HG03097 (cell line): ENCODE measurements around the gene RIN2.
"Not testable (repeated sequence)": the region's sequence is repeated elsewhere in the genome, so short reads cannot be mapped to it uniquely, and the experiment has no call there.

Source experiments
- ATAC-seq: cut with Tn5 transposase; IDR thresholded peaks from one replicate; pipeline ENCODE4 v1.9.1; 2021; ENCODE audit not compliant: unreplicated experiment, low FRiP score

RIN2 gene

GRCh38 chr20:19735446-19735845 lies 22.6 kb upstream of the RIN2 start:
- no peak for ATAC-seq

DNA sequence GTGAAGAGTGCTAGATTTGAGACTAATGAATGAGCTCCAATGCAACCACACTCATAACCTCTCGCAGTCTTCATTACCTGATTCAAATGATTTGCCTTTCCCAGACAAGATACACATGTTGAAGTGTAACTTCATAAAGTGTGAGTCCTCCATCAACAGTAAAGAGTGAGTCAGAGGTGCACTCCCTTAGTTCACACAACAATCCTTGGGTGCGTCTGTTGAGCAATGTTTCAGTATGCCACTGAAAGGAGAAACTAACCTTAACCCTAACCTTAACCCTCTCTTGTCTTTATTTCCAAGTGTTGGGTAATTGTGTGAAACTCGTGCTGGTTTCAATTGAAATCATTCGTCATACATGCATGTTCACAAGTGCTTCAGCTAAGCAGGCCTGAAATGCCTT lies 21.0 kb upstream of the RIN2 start:
- no peak for ATAC-seq

GRCh38 chr20:19738951-19739350 lies 19.1 kb upstream of the RIN2 start:
- no peak for ATAC-seq

DNA sequence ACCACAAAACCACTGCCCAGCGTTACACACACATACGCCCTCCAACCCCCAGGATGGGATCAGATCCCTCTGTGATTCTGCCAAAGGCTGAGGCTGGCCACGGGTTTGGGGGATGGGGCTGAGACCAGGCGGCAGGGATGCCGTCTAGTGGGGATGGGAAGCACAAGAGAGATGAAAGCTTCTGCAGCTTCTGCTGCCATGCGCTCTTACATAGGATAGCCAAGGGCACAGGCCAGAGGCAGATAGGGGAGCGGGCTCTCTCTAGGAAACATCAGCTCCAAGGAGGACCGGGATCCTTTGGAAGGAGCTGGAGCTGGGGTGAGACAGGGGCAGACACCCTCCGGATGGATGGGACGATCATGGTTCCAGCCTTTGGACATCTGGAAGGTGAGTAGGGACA lies 18.7 kb upstream of the RIN2 start:
- no peak for ATAC-seq

- ATAC-seq = no peak
Measured at GRCh38 chr20:19740512-19740911, 17.5 kb upstream of the RIN2 start.

GRCh38 chr20:19741924-19742323 lies 16.1 kb upstream of the RIN2 start:
- ATAC-seq = no peak

DNA sequence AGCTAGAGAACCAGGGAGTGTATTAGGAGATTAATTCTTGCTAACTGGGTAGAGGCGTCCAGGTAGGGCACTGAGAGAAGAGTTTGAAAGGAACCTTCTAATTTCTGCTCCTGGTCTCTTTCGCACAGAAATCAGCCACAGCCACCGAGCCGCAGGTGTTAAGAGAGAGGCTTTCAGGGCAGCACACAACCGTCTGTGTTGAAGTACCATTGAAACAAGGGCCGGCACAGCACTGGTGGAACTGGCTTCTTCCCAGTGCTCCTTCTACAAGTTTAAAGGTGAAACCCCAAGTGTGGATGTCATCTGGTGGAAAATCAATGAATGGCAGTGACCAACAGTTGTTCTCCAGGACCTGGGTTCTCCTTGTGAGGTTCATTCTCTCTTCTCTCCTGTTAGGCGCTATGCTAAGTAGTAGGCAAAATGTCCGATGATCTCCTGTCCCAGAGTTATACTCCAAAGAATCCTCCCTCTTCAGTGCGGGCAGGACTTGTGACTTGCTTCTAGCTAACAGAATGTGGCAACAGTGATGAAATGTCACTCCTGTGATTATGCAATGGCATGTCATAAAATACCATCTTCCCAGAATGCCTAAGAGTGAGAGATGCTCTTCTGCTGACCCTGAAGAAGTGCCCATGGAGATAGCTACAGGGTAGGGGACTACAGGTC lies 15.0 kb upstream of the RIN2 start:
- ATAC-seq = no peak

DNA sequence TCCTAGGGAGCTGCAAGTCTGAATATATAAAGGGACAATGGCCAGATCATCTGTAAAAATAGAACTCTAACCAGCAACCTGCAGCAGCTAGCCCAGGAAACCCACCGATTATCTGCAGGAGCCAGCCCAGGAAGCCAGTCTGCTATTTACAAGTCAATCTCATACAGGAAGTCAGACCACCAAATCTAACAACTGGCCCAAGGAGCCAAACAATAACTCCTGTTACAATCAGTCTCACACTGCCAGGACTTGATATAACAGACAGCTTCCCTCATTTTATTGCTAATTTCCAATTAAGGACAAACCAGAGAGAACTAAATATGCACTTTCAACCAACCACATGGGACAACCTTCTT lies 14.4 kb upstream of the RIN2 start:
- ATAC-seq = no peak

DNA sequence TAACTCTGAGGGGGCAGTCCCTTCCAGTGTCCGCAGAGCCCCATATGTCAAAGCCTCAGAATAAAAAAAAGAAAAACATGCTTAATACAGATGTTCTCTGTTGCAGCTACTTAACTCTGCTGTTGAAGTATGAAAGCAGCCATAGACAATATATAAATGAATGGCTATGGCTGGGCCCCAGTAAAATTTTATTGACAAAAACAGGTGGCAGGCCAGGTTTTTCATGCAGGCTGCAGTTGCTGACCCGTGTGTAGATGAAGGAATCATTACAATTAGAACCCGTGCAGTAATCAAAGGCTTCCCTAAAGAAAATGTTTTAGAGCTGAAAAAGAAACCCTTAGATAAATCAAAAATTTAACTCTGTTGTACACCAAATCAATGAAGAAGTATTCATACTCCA lies 13.0 kb upstream of the RIN2 start:
- no peak for ATAC-seq

- no peak for ATAC-seq
Measured at GRCh38 chr20:19745584-19745983, 12.5 kb upstream of the RIN2 start.

DNA sequence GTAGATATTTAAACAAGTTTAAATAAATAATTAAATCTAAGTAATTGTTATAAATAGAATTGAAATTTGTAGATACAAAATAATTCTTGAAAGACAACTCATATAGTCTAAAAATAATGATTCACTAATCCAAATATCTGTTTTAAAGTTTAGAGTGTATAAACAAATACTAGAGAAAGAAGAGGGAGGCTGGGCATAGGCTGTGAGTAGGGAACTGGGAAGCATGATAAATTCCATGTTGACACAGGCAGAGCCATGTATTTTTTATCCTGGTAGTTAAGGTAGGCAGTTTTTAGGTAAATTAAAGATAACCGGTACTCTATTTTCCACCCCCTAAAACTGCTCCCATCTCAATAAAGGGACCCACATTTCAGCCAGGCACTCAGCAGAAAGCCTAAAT lies 11.7 kb upstream of the RIN2 start:
- no peak for ATAC-seq

DNA sequence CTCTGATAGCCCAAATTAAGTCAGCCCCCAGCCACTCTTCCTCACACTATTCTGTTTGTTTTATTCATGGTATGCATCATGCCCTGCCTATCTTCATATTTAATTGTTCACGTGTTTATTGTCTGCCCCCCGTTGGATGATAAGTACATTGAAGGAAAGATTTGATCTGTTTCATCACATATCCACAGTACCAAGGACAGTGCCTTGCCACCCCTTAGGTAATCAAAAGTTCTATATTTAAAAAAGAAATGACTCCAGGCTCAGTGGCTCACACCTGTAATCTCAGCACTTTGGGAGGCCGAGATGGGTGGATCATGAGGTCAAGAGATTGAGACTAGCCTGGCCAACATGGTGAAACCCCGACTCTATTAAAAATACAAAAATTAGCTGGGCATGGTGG lies 10.2 kb upstream of the RIN2 start:
- no peak for ATAC-seq

DNA sequence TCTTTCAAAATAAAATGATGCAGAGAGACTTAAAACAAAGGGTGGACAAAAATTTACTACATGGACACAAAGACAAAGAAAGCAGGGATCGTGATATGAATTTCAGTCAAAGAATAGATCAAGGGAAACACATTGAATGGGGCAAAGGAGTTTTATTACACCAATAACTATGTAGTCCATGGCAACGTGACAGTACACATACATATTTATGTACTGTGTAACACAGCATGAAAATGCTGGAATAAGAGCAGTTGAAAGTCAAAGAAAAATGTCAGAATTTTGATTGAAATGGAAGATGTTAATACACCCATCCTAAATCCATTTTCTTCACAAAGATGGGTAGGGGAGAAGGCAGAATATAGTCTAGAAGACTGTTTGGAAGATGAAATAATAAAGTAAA lies 9.4 kb upstream of the RIN2 start:
- no peak for ATAC-seq

DNA sequence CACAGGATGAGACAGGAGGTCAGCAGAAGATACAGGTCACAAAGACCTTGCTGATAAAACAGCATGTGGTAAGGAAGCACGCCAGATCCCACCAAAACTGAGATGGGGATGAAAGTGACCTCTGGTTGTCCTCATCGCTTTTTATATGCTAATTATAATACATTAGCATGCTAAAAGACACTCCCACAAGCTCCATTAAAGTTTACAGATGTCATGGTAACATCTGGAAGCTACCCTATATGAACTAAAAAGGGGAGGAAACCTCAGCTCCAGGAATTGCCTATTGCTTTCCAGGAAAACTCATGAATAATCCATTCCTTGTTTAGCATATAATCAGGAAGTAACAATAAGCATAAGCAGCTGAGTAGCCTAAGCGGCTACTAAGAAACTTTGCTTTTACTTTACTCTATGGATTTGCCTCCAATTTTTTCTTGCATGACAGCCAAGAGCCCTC lies 8.4 kb upstream of the RIN2 start:
- ATAC-seq = no peak

- no peak for ATAC-seq
Measured at GRCh38 chr20:19750101-19750606, 7.9 kb upstream of the RIN2 start.

GRCh38 chr20:19750907-19751636 lies 7.0 kb upstream of the RIN2 start:
- ATAC-seq = no peak

- not testable (repeated sequence) for ATAC-seq
Measured at GRCh38 chr20:19754201-19754600, 3.9 kb upstream of the RIN2 start.

GRCh38 chr20:19756761-19757486 lies 1.1 kb upstream of the RIN2 start:
- no peak for ATAC-seq

DNA sequence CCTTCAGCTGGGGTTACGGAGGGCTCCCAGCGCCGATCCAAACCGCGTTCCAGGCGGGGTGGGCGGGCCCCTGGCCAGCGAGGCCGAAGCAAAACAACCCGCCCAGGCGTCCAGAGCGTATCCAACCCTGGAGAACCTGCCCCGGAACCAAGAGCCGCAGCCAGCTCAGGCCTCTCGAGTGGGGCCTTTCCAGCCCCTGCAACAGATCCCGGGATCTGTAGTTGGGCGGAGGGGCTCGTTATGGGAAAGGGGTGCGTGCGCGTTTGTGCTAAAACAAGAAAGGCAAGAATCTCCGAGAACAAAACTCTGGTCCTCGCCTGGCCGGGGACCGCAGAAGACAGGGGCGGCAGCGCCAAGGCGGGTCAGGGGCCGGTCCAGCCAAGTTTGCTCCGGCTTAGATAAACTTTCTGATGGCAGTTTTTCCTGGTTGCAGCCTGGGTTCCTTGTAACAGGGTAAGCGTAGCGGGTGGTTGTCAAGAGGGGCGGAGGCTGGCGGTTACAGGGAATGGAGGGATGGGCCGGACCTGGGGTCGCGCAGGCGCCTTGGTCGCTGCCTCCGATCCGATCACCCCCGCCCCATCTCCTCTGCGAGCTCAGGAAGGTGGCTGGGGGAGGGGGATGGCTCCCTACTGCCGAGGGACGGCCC lies 448 bp upstream of the RIN2 start:
- ATAC-seq = no peak

GRCh38 chr20:19758501-19759331 lies 658 bp downstream of the RIN2 start:
- ATAC-seq = no peak
